NCI-H69 (cell line): ENCODE data around the gene HSD11B2.

Experiments
- DNase-seq: peaks from one replicate; lab custom pipeline; 2025; lab: John Stamatoyannopoulos, UW

HSD11B2 gene

GRCh38 chr16:67477960-67478554 lies 47.1 kb downstream of the HSD11B2 start:
- no peak for DNase-seq

GRCh38 chr16:67480833-67481560 lies 50.1 kb downstream of the HSD11B2 start, which contains the start of gene ATP6V0D1:
Gene ATP6V0D1 (minus strand): TSS chr16:67481157. CDS start chr16:67481086, 71 bp downstream.
- peak; percentile 95 for DNase-seq

GRCh38 chr16:67481561-67482232 lies 50.8 kb downstream of the HSD11B2 start:
- peak; percentile 57 for DNase-seq

GRCh38 chr16:67482233-67482924 lies 51.5 kb downstream of the HSD11B2 start:
- DNase-seq: no peak

GRCh38 chr16:67483150-67483549 lies 52.2 kb downstream of the HSD11B2 start, which contains the start of gene AGRP:
Gene AGRP (minus strand): TSS chr16:67483547. CDS start chr16:67483398, 149 bp downstream.
- no peak for DNase-seq

GRCh38 chr16:67483731-67484525 lies 53.0 kb downstream of the HSD11B2 start:
- no peak for DNase-seq

GRCh38 chr16:67486805-67487204 lies 55.9 kb downstream of the HSD11B2 start:
- DNase-seq: no peak
